Endothelial cell of umbilical vein (primary cell): ENCODE measurements around the gene RSPH1. TPM values are rescaled to one million over a fixed set of nuclear protein-coding genes. Genes with fewer than 3 reads are reported as not detected.

Experiments
- BruUV-seq: library from RNA; stranded (reverse); fragments of 400-500 nt; replicated peaks from 2 replicates; lab custom pipeline; 2021; lab: Mats Ljungman, UMichigan
- CTCF ChIA-PET: fragments of 300-600, 350-600 bp; sonication (Branson Sonifier 250); formaldehyde crosslinking; loops from one replicate; lab custom pipeline; 2021; ENCODE audit warnings: antibody characterized with exemption, inconsistent platforms; lab: Charles Lee
- POLR2A ChIA-PET: fragments of 300-600, 350-600 bp; sonication (Branson Sonifier 250); formaldehyde crosslinking; loops from one replicate; lab custom pipeline; 2021; ENCODE audit warnings: antibody characterized with exemption, inconsistent platforms; lab: Charles Lee
- DNase-seq: peaks from one replicate; pipeline ENCODE4 v3.0.0-alpha.2; 2011; ENCODE audit warnings: low read depth, low spot score
- FAIRE-seq: peaks from 2 replicates; lab custom pipeline; 2011; peaks lifted over from hg19 to GRCh38; lab: Jason Lieb, UNC
- H2AFZ ChIP-seq: 2 replicates; pipeline ENCODE4 v1.6.0; 2012; ENCODE audit warnings: low read depth, low read length, control low read depth, inconsistent platforms
- H3K27ac ChIP-seq: 2 replicates; pipeline ENCODE4 v1.5.1; 2011; ENCODE audit warnings: low read depth, mild to moderate bottlenecking, control low read depth, low read length, moderate library complexity; ENCODE audit not compliant: insufficient read depth
- H3K27me3 ChIP-seq, 2 experiments: 2 replicates each; pipeline versions ENCODE4 v1.6.0 to v1.6.1; 2011; ENCODE audit warnings: low read length in 2 of 2, mixed read lengths in 1 of 2; ENCODE audit not compliant: control insufficient read depth in 2 of 2, insufficient read depth in 2 of 2
- H3K36me3 ChIP-seq, 2 experiments: 2 replicates in 1 of 2; 3 replicates in 1 of 2; pipeline ENCODE4 v1.5.1; 2011; ENCODE audit warnings: low read length in 2 of 2, mild to moderate bottlenecking in 1 of 2, moderate library complexity in 1 of 2; ENCODE audit not compliant: control insufficient read depth in 2 of 2, insufficient read depth in 2 of 2; ENCODE audit errors: extremely low read depth in 1 of 2
- H3K4me1 ChIP-seq: 3 replicates; pipeline ENCODE4 v1.5.1; 2011; ENCODE audit warnings: mild to moderate bottlenecking, low read length; ENCODE audit not compliant: control insufficient read depth, insufficient read depth; ENCODE audit errors: extremely low read depth
- H3K4me2 ChIP-seq: 2 replicates; pipeline ENCODE4 v1.6.1; 2011; ENCODE audit warnings: low read length, control low read depth, mixed read lengths; ENCODE audit not compliant: insufficient read depth
- H3K4me3 ChIP-seq, 3 experiments: fragments of 200-600 bp in 1 of 3; sonication (generic), shearing (Covaris generic) in 1 of 3; replicated peaks in 1 of 3; 2 replicates each; pipeline ENCODE4 v1.5.1; 2011 to 2016; ENCODE audit warnings: control low read depth in 3 of 3, low read length in 3 of 3, mild to moderate bottlenecking in 2 of 3, inconsistent platforms in 1 of 3, low read depth in 1 of 3, moderate library complexity in 1 of 3; ENCODE audit not compliant: insufficient read depth in 1 of 3
- H3K79me2 ChIP-seq: 2 replicates; pipeline ENCODE4 v1.6.0; 2012; ENCODE audit warnings: low read length, inconsistent platforms; ENCODE audit not compliant: control insufficient read depth, insufficient read depth
- H3K9ac ChIP-seq: replicated peaks from 2 replicates; pipeline ENCODE3; 2011; ENCODE audit warnings: low read length, control low read depth; ENCODE audit not compliant: insufficient read depth; ENCODE audit errors: extremely low read depth
- H3K9me1 ChIP-seq: replicated peaks from 3 replicates; pipeline ENCODE4 v1.6.0; 2011; ENCODE audit warnings: mild to moderate bottlenecking, low read length; ENCODE audit not compliant: control insufficient read depth, insufficient read depth; ENCODE audit errors: extremely low read depth
- H3K9me3 ChIP-seq: replicated peaks from 2 replicates; pipeline ENCODE4 v1.5.1; 2012; ENCODE audit warnings: low read length, inconsistent platforms; ENCODE audit not compliant: control insufficient read depth, insufficient read depth
- H4K20me1 ChIP-seq: replicated peaks from 2 replicates; pipeline ENCODE3; 2011; ENCODE audit warnings: mild to moderate bottlenecking, low read length; ENCODE audit not compliant: control insufficient read depth, insufficient read depth; ENCODE audit errors: extremely low read depth
- CTCF ChIP-seq, 2 donors: IDR thresholded peaks; 1 replicate in 1 of 2; 2 replicates in 1 of 2; pipeline ENCODE4 v1.5.1; 2011; ENCODE audit warnings: low read length in 2 of 2, mild to moderate bottlenecking in 2 of 2, moderate library complexity in 2 of 2, control low read depth in 1 of 2, inconsistent platforms in 1 of 2, low read depth in 1 of 2; ENCODE audit not compliant: insufficient read depth in 1 of 2; ENCODE audit errors: extremely low read depth in 1 of 2
- EZH2 ChIP-seq: IDR thresholded peaks from 2 replicates; pipeline ENCODE4 v1.6.1; 2012; ENCODE audit warnings: borderline replicate concordance, low read depth, mild to moderate bottlenecking, moderate library complexity, low read length, inconsistent platforms; ENCODE audit not compliant: severe bottlenecking
- FOS ChIP-seq: IDR thresholded peaks from 2 replicates; pipeline ENCODE4 v1.6.1; 2011; ENCODE audit warnings: mild to moderate bottlenecking, low read length, moderate library complexity, borderline replicate concordance; ENCODE audit not compliant: insufficient read depth
- GATA2 ChIP-seq: IDR thresholded peaks from 2 replicates; pipeline ENCODE4 v1.7.0; 2011; ENCODE audit warnings: low read depth, mild to moderate bottlenecking, moderate library complexity, mixed read lengths, low read length; ENCODE audit not compliant: insufficient read length, insufficient read depth
- JUN ChIP-seq: IDR thresholded peaks from 2 replicates; pipeline ENCODE4 v1.6.1; 2011; ENCODE audit warnings: borderline replicate concordance, low read depth; ENCODE audit not compliant: insufficient read length, insufficient read depth
- MAX ChIP-seq: IDR thresholded peaks from 2 replicates; pipeline ENCODE4 v1.6.1; 2011; ENCODE audit not compliant: insufficient read depth, insufficient read length
- MYC ChIP-seq: IDR thresholded peaks from one replicate; pipeline ENCODE4 v1.6.1; 2011; ENCODE audit warnings: mild to moderate bottlenecking, low read depth, low read length
- POLR2A ChIP-seq: IDR thresholded peaks from 2 replicates; pipeline ENCODE4 v1.6.1; 2012; ENCODE audit warnings: low read depth, mild to moderate bottlenecking, control low read depth, low read length
- POLR2AphosphoS5 ChIP-seq: IDR thresholded peaks from 2 replicates; pipeline ENCODE4 v1.6.1; 2012; ENCODE audit warnings: low read depth, mild to moderate bottlenecking, control low read depth, low read length, moderate library complexity; ENCODE audit not compliant: insufficient read depth
- dilution Hi-C: fragments of 300-500 bp; cut with MboI; formaldehyde crosslinking; loops from one replicate; pipeline ENCODE4 v1.15.0; 2019; ENCODE audit warnings: low sequenced_read_pairs; ENCODE audit not compliant: extremely low pct_ligation_motif_present
- intact Hi-C: fragments of 100-400 bp; cut with micrococcal nuclease; formaldehyde crosslinking; loops from one replicate; pipeline ENCODE4 v1.10.0; 2022
- polyA plus RNA-seq, 4 experiments: library from polyadenylated mRNA; depleted of rRNA in 3 of 4; stranded (reverse) in 3 of 4; unstranded in 1 of 4; fragments of >200 nt; gene quantifications; 2 replicates each; pipeline versions ENCODE4 v1.2.1 to v1.2.3, GENCODE V29; 2011 to 2012; ENCODE audit warnings: missing spikeins in 1 of 4
- total RNA-seq: library from RNA; stranded (reverse); gene quantifications from 2 replicates; pipeline ENCODE4 v1.2.3, GENCODE V29; 2021

The RSPH1 gene
- total and polyA plus RNA-seq, 2 donors (not counting 3 experiments of a cell fraction or from before 2014, with no cell fraction given) = 0.08 TPM; not detected in 1

- H3K9me3 ChIP-seq = no peaks in the 10 kb centered on the region
- H3K27ac ChIP-seq = no peak overlapping the region
- ChIA-PET CTCF (interaction anchor here (0.9 kb wide), 1 partner anchor 13 kb away, joined by 3 read pairs; no protein-coding TSS in a partner anchor), POLR2A (no interaction called here)
- no peaks in the 10 kb centered on the region for H4K20me1 ChIP-seq
- H2AFZ ChIP-seq = no peak overlapping the region
- TF ChIP-seq EZH2 = no peak
- TF ChIP-seq CTCF (IDR thresholded peaks at IDR 0.05; ENCODE audit: extremely low read depth in 1 of 2, insufficient read depth in 1 of 2, low read depth in 1 of 2, low read length in 2 of 2) = no peak
- TF ChIP-seq GATA2 = no peak
- TF ChIP-seq JUN = no peak
- no peak for TF ChIP-seq POLR2A
- no peak for TF ChIP-seq FOS
- TF ChIP-seq MAX = no peak
- no peak for TF ChIP-seq MYC
- no peak for TF ChIP-seq POLR2AphosphoS5
- no peak overlapping the region for H3K4me3 ChIP-seq
- H3K79me2 ChIP-seq = no peaks in the 10 kb centered on the region
- no peaks in the 10 kb centered on the region for H3K36me3 ChIP-seq
- H3K27me3 ChIP-seq = peaks cover 2 to 4% of the 10 kb centered on the region in 2 experiments
- no peaks in the 10 kb centered on the region for H3K4me1 ChIP-seq
- BruUV-seq = no TSS peak
- DNase-seq (no peak), FAIRE-seq (no peak)
- H3K9me1 ChIP-seq = no peaks in the 10 kb centered on the region
- no peak overlapping the region for H3K4me2 ChIP-seq
- intact Hi-C loops (no loop called here), dilution Hi-C loops (no loop called here)
- no peak overlapping the region for H3K9ac ChIP-seq
Measured at GRCh38 chr21:42466700-42467099, 29.3 kb downstream of the RSPH1 start.
